ENCODE data around the gene MTA2.

MTA2 gene

GRCh38 chr11:62580959-62581715 is 20.5 kb downstream of the MTA2 start:
- in situ Hi-C loops (cut with HindIII; ENCODE audit: low sequenced_read_pairs) = no loop called here
- no peak overlapping the region for H3K4me3 ChIP-seq (ENCODE audit: low read depth, low read length)
- no peak for TF ChIP-seq CTCF (IDR thresholded peaks at IDR 0.05; ENCODE audit: low read depth, low read length, missing control alignments)
- no peak for DNase-seq (ENCODE audit: low read depth)

- in situ Hi-C loops (cut with HindIII; ENCODE audit: low sequenced_read_pairs) = no loop called here
- no peak for TF ChIP-seq CTCF (IDR thresholded peaks at IDR 0.05; ENCODE audit: low read depth, low read length, missing control alignments)
- no peak for DNase-seq (ENCODE audit: low read depth)
- H3K4me3 ChIP-seq (ENCODE audit: low read depth, low read length) = no peak overlapping the region
Measured at GRCh38 chr11:62579252-62579651, 22.4 kb downstream of the MTA2 start.

- no peak for DNase-seq (ENCODE audit: low read depth)
- in situ Hi-C loops (cut with HindIII; ENCODE audit: low sequenced_read_pairs) = no loop called here
- TF ChIP-seq CTCF (IDR thresholded peaks at IDR 0.05; ENCODE audit: low read depth, low read length, missing control alignments) = no peak
- no peak overlapping the region for H3K4me3 ChIP-seq (ENCODE audit: low read depth, low read length)
Measured at GRCh38 chr11:62578541-62578940, 23.1 kb downstream of the MTA2 start.

GRCh38 chr11:62577046-62577714 is 24.5 kb downstream of the MTA2 start:
- in situ Hi-C loops (cut with HindIII; ENCODE audit: low sequenced_read_pairs) = no loop called here
- TF ChIP-seq CTCF (IDR thresholded peaks at IDR 0.05; ENCODE audit: low read depth, low read length, missing control alignments) = no peak
- DNase-seq (ENCODE audit: low read depth) = no peak
- H3K4me3 ChIP-seq (ENCODE audit: low read depth, low read length) = no peak overlapping the region

GRCh38 chr11:62575837-62576236 is 25.8 kb downstream of the MTA2 start:
- peak overlapping the region; percentile 87 for H3K4me3 ChIP-seq (ENCODE audit: low read depth, low read length)
- in situ Hi-C loops (cut with HindIII; ENCODE audit: low sequenced_read_pairs) = no loop called here
- DNase-seq (ENCODE audit: low read depth) = no peak
- TF ChIP-seq CTCF (IDR thresholded peaks at IDR 0.05; ENCODE audit: low read depth, low read length, missing control alignments) = no peak

GRCh38 chr11:62575156-62575555 is 26.5 kb downstream of the MTA2 start:
- no peak for DNase-seq (ENCODE audit: low read depth)
- in situ Hi-C loops (cut with HindIII; ENCODE audit: low sequenced_read_pairs) = no loop called here
- peak overlapping the region; percentile 87 for H3K4me3 ChIP-seq (ENCODE audit: low read depth, low read length)

More at GRCh38 chr11:62575156-62575555, 26.5 kb downstream of the MTA2 start:
- TF ChIP-seq CTCF (IDR thresholded peaks at IDR 0.05; ENCODE audit: low read depth, low read length, missing control alignments) = no peak

Data from astrocyte of the cerebellum (primary cell).